ENCODE measurements around the gene OR6C76. TPM values are rescaled to one million over a fixed set of nuclear protein-coding genes. Genes with fewer than 3 reads are reported as not detected.
"Not testable (repeated sequence)": the region's sequence is repeated elsewhere in the genome, so short reads cannot be mapped to it uniquely, and the experiment has no call there.

Gene OR6C76
- total RNA-seq, result not detected

GRCh38 chr12:55425954-55426353, at the start of gene OR6C76:
TSS of gene OR6C76 (plus strand) at chr12:55426254. CDS start at chr12:55426254, 0 bp downstream.
- POLR2A ChIA-PET, result no interaction called here
- CTCF ChIA-PET, result no interaction called here

GRCh38 chr12:55385891-55386290, 40.2 kb upstream of the OR6C76 start:
- CTCF ChIA-PET, result no interaction called here
- POLR2A ChIA-PET, result no interaction called here

GRCh38 chr12:55392032-55392795, 33.8 kb upstream of the OR6C76 start:
- CTCF ChIA-PET, result no interaction called here
- POLR2A ChIA-PET, result no interaction called here

GRCh38 chr12:55396326-55396725, 29.7 kb upstream of the OR6C76 start:
- ChIA-PET CTCF (no interaction called here), POLR2A (no interaction called here)

- CTCF ChIA-PET, result no interaction called here
- POLR2A ChIA-PET, result no interaction called here
These were observed 25.8 kb upstream of the OR6C76 start, which contains the start of gene OR6C65 for GRCh38 chr12:55400229-55400628. TSS of gene OR6C65 (plus strand) at chr12:55400529. CDS start at chr12:55400529, 0 bp downstream.

GRCh38 chr12:55407866-55408265, 18.2 kb upstream of the OR6C76 start:
- ChIA-PET CTCF (no interaction called here), POLR2A (no interaction called here)

GRCh38 chr12:55409133-55409532, 16.9 kb upstream of the OR6C76 start:
- POLR2A ChIA-PET, CTCF ChIA-PET: not testable (repeated sequence)

- POLR2A ChIA-PET, CTCF ChIA-PET: not testable (repeated sequence)
These were observed 13.9 kb upstream of the OR6C76 start for GRCh38 chr12:55412138-55412537.

- POLR2A ChIA-PET, CTCF ChIA-PET: not testable (repeated sequence)
These were observed 12.3 kb upstream of the OR6C76 start for GRCh38 chr12:55413498-55414388.

- POLR2A ChIA-PET, CTCF ChIA-PET: not testable (repeated sequence)
These were observed 11.6 kb upstream of the OR6C76 start for GRCh38 chr12:55414396-55414823.

- POLR2A ChIA-PET, CTCF ChIA-PET: not testable (repeated sequence)
These were observed 11.2 kb upstream of the OR6C76 start for GRCh38 chr12:55414889-55415288.

- CTCF ChIA-PET, result no interaction called here
- POLR2A ChIA-PET, result no interaction called here
These were observed 9.1 kb upstream of the OR6C76 start for GRCh38 chr12:55416961-55417360.

GRCh38 chr12:55420307-55420962, 5.6 kb upstream of the OR6C76 start:
- ChIA-PET POLR2A (no interaction called here), CTCF (no interaction called here)

- ChIA-PET POLR2A (no interaction called here), CTCF (no interaction called here)
These were observed 2.5 kb downstream of the OR6C76 start for GRCh38 chr12:55428331-55429243.

- POLR2A ChIA-PET, CTCF ChIA-PET: not testable (repeated sequence)
These were observed 15.2 kb downstream of the OR6C76 start for GRCh38 chr12:55441233-55441632.

- POLR2A ChIA-PET, result no interaction called here
- CTCF ChIA-PET, result no interaction called here
These were observed 17.7 kb downstream of the OR6C76 start, which contains the start of gene OR6C2 for GRCh38 chr12:55443776-55444175. TSS of gene OR6C2 (plus strand) at chr12:55444076. CDS start at chr12:55452214, 8,138 bp downstream.

- ChIA-PET POLR2A (no interaction called here), CTCF (no interaction called here)
These were observed 19.3 kb downstream of the OR6C76 start for GRCh38 chr12:55445357-55445756.

GRCh38 chr12:55446326-55446725, 20.3 kb downstream of the OR6C76 start:
- POLR2A ChIA-PET, result no interaction called here
- CTCF ChIA-PET, result no interaction called here

GRCh38 chr12:55448825-55449224, 22.8 kb downstream of the OR6C76 start:
- CTCF ChIA-PET, result no interaction called here
- POLR2A ChIA-PET, result no interaction called here

GRCh38 chr12:55464926-55465325, 38.9 kb downstream of the OR6C76 start:
- CTCF ChIA-PET, POLR2A ChIA-PET: not testable (repeated sequence)

Measured in activated CD8-positive, alpha-beta memory T cell treated with anti-CD3 and anti-CD28 coated beads for 36 hours (primary cell).